ENCODE results near the gene AKAIN1.

- TF ChIP-seq EZH2 (IDR thresholded peaks at IDR 0.05; ENCODE audit: borderline replicate concordance) (no peak), CTCF (IDR thresholded peaks at IDR 0.05; ENCODE audit: poor library complexity) (no peak), EZH2phosphoT487 (IDR thresholded peaks at IDR 0.05; ENCODE audit: low read depth, severe bottlenecking, unreplicated experiment) (no peak)
Measured at GRCh38 chr18:5104246-5104645, 92.8 kb downstream of the AKAIN1 start.

Measured in hepatocyte (in vitro differentiated cells).